Measurements from ENCODE around the gene HCFC1R1.

Gene HCFC1R1

GRCh38 chr16:3017344-3017743 lies 6.4 kb downstream of the HCFC1R1 start:
- DNase-seq: no peak

GRCh38 chr16:3015865-3016521 lies 7.7 kb downstream of the HCFC1R1 start:
- DNase-seq: no peak

- no peak for DNase-seq
These were observed 8.8 kb downstream of the HCFC1R1 start for GRCh38 chr16:3014971-3015370.

- DNase-seq: no peak
These were observed 9.6 kb downstream of the HCFC1R1 start for GRCh38 chr16:3013998-3014690.

- DNase-seq: no peak
These were observed 10.2 kb downstream of the HCFC1R1 start for GRCh38 chr16:3013491-3013951.

- DNase-seq: no peak
These were observed 10.8 kb downstream of the HCFC1R1 start, which contains the start of gene CLDN9 for GRCh38 chr16:3012828-3013420. Gene CLDN9, plus strand, starts transcription at chr16:3012923. Its CDS starts 440 bp downstream, at chr16:3013363.

- DNase-seq: no peak
These were observed 11.5 kb downstream of the HCFC1R1 start for GRCh38 chr16:3012246-3012645.

GRCh38 chr16:3010510-3010909 lies 13.2 kb downstream of the HCFC1R1 start:
- DNase-seq: no peak

GRCh38 chr16:3009568-3010390 lies 14.0 kb downstream of the HCFC1R1 start:
- no peak for DNase-seq

- DNase-seq: no peak
These were observed 15.1 kb downstream of the HCFC1R1 start for GRCh38 chr16:3008690-3009037.

- DNase-seq: no peak
These were observed 15.6 kb downstream of the HCFC1R1 start for GRCh38 chr16:3007957-3008689.

- DNase-seq: no peak
These were observed 16.4 kb downstream of the HCFC1R1 start for GRCh38 chr16:3007059-3007956.

- no peak for DNase-seq
These were observed 18.9 kb downstream of the HCFC1R1 start for GRCh38 chr16:3004781-3005284.

GRCh38 chr16:3004319-3004718 lies 19.4 kb downstream of the HCFC1R1 start:
- no peak for DNase-seq

- peak; percentile 91 for DNase-seq
These were observed 20.0 kb downstream of the HCFC1R1 start for GRCh38 chr16:3003582-3004270.

- DNase-seq: no peak
These were observed 22.4 kb downstream of the HCFC1R1 start for GRCh38 chr16:3001316-3001715.

GRCh38 chr16:3000540-3000939 lies 23.2 kb downstream of the HCFC1R1 start:
- no peak for DNase-seq

GRCh38 chr16:2999929-3000328 lies 23.8 kb downstream of the HCFC1R1 start:
- DNase-seq: no peak

GRCh38 chr16:2996298-2996697 lies 27.4 kb downstream of the HCFC1R1 start:
- no peak for DNase-seq

- DNase-seq: no peak
These were observed 31.2 kb downstream of the HCFC1R1 start for GRCh38 chr16:2992383-2993081.
